HepG2 (cell line): Measurements from ENCODE around the gene COL13A1. TPM values are rescaled to one million over a fixed set of nuclear protein-coding genes. Genes with fewer than 3 reads are reported as not detected.

Source experiments
- ATAC-seq: fragments of 200-7000 bp; cut with Tn5 transposase; 3 replicates; pipeline ENCODE4 v1.9.1; 2020; ENCODE audit warnings: mild to moderate bottlenecking, moderate library complexity
- BruUV-seq: library from RNA; stranded (reverse); fragments of 400-500 nt; replicated peaks from 2 replicates; lab custom pipeline; 2021; lab: Mats Ljungman, UMichigan
- CTCF ChIA-PET: fragments of 300-600 bp; formaldehyde crosslinking; extraction: SDS; loops from one replicate; lab custom pipeline; 2021; ENCODE audit warnings: low total read pairs, inconsistent platforms, low intra/inter-chr PET ratio; lab: Yijun Ruan, JAX
- POLR2A ChIA-PET: fragments of 350-600 bp; sonication (Branson Sonifier 250); formaldehyde crosslinking; loops from one replicate; lab custom pipeline; 2020; ENCODE audit warnings: antibody characterized with exemption, inconsistent platforms; lab: Yijun Ruan, JAX
- DNase-seq: peaks from one replicate; pipeline ENCODE4 v3.0.0-alpha.2; 2015; ENCODE audit warnings: low spot score
- FAIRE-seq: peaks from 3 replicates; lab custom pipeline; 2011; peaks lifted over from hg19 to GRCh38; lab: Jason Lieb, UNC
- H2AFZ ChIP-seq: one replicate; pipeline ENCODE4 v1.6.1; 2011; ENCODE audit warnings: low read length, inconsistent platforms
- H3K27ac ChIP-seq: fragments of 300-600 bp; 3 replicates; pipeline ENCODE4 v1.8.0; 2011; ENCODE audit warnings: mixed run types, mild to moderate bottlenecking, mixed read lengths, low read length, inconsistent platforms; ENCODE audit not compliant: insufficient read depth; ENCODE audit errors: extremely low read length
- H3K27me3 ChIP-seq, 2 experiments: fragments of 200-600 bp in 1 of 2; 2 replicates in 1 of 2; 3 replicates in 1 of 2; pipeline versions ENCODE4 v1.6.0 to v1.8.0; 2011; ENCODE audit warnings: low read length in 2 of 2, mild to moderate bottlenecking in 2 of 2, moderate library complexity in 2 of 2, inconsistent platforms in 1 of 2; ENCODE audit not compliant: insufficient read depth in 2 of 2, control insufficient read depth in 1 of 2
- H3K36me3 ChIP-seq, 2 experiments: fragments of 200-600 bp in 1 of 2; replicated peaks in 1 of 2; 2 replicates in 1 of 2; 3 replicates in 1 of 2; pipeline versions ENCODE4 v1.5.1 to v1.8.0; 2011; ENCODE audit warnings: low read length in 2 of 2, inconsistent platforms in 1 of 2; ENCODE audit not compliant: insufficient read depth in 2 of 2, control insufficient read depth in 1 of 2
- H3K4me1 ChIP-seq: 2 replicates; pipeline ENCODE4 v1.5.1; 2012; ENCODE audit warnings: low read length, inconsistent platforms; ENCODE audit not compliant: insufficient read depth
- H3K4me2 ChIP-seq: 2 replicates; pipeline ENCODE4 v1.6.0; 2011; ENCODE audit warnings: low read depth, low read length, inconsistent platforms
- H3K4me3 ChIP-seq, 3 experiments: fragments of 200-600 bp in 1 of 3; sonication (generic), shearing (Covaris generic) in 1 of 3; replicated peaks in 1 of 3; 2 replicates each; pipeline ENCODE4 v1.5.1; 2011 to 2016; ENCODE audit warnings: low read length in 3 of 3, inconsistent platforms in 2 of 3, low read depth in 2 of 3, mild to moderate bottlenecking in 2 of 3, control low read depth in 1 of 3, mixed read lengths in 1 of 3; ENCODE audit not compliant: insufficient read depth in 1 of 3
- H3K79me2 ChIP-seq: one replicate; pipeline ENCODE4 v1.6.1; 2011; ENCODE audit warnings: low read length, inconsistent platforms; ENCODE audit not compliant: insufficient read depth
- H3K9ac ChIP-seq: 2 replicates; pipeline ENCODE4 v1.6.0; 2011; ENCODE audit warnings: mild to moderate bottlenecking, low read depth, low read length, inconsistent platforms; ENCODE audit not compliant: insufficient read depth
- H3K9me3 ChIP-seq: 2 replicates; pipeline ENCODE4 v1.5.1; 2012; ENCODE audit warnings: mild to moderate bottlenecking, low read length
- H4K20me1 ChIP-seq: 2 replicates; pipeline ENCODE4 v1.6.0; 2011; ENCODE audit warnings: inconsistent platforms, mild to moderate bottlenecking, low read length, moderate library complexity; ENCODE audit not compliant: insufficient read depth
- ARHGAP35 ChIP-seq: sonication (generic); formaldehyde crosslinking; IDR thresholded peaks from 2 replicates; pipeline ENCODE4 v1.9.0; 2022; ENCODE audit warnings: mild to moderate bottlenecking, inconsistent platforms, moderate library complexity, missing genetic modification reagents, borderline replicate concordance
- HIVEP1 ChIP-seq: sonication (generic); formaldehyde crosslinking; IDR thresholded peaks from 2 replicates; pipeline ENCODE4 v1.4.0; 2020; ENCODE audit warnings: mild to moderate bottlenecking, missing genetic modification reagents
- HOXA9 ChIP-seq: sonication (generic); formaldehyde crosslinking; IDR thresholded peaks from 2 replicates; pipeline ENCODE4 v1.8.1; 2022; ENCODE audit warnings: missing genetic modification reagents, mild to moderate bottlenecking, moderate library complexity, borderline replicate concordance
- RARA ChIP-seq: IDR thresholded peaks from 2 replicates; pipeline ENCODE4 v1.6.1; 2016; ENCODE audit warnings: missing genetic modification reagents, missing compliant biosample characterization
- REPIN1 ChIP-seq: sonication (generic); formaldehyde crosslinking; IDR thresholded peaks from 2 replicates; pipeline ENCODE4 v1.8.0; 2022; ENCODE audit warnings: missing genetic modification reagents, low read depth, mild to moderate bottlenecking, borderline replicate concordance
- SETDB1 ChIP-seq: sonication (generic); formaldehyde crosslinking; IDR thresholded peaks from 2 replicates; pipeline ENCODE4 v1.5.1; 2020; ENCODE audit warnings: missing genetic modification reagents, mild to moderate bottlenecking, borderline replicate concordance
- YEATS4 ChIP-seq: sonication (generic); formaldehyde crosslinking; IDR thresholded peaks from 2 replicates; pipeline ENCODE4 v1.4.0; 2020; ENCODE audit warnings: missing genetic modification reagents, borderline replicate concordance
- ZBTB7B ChIP-seq: sonication (generic); formaldehyde crosslinking; IDR thresholded peaks from 2 replicates; pipeline ENCODE4 v1.4.0; 2020; ENCODE audit warnings: missing genetic modification reagents
- ZNF432 ChIP-seq: sonication (generic); formaldehyde crosslinking; IDR thresholded peaks from 2 replicates; pipeline ENCODE4 v1.5.0; 2020; ENCODE audit warnings: missing genetic modification reagents, mild to moderate bottlenecking, borderline replicate concordance
- ZNF44 ChIP-seq: sonication (generic); formaldehyde crosslinking; IDR thresholded peaks from 2 replicates; pipeline ENCODE4 v1.5.1; 2020; ENCODE audit warnings: mild to moderate bottlenecking, missing genetic modification reagents
- ZNF713 ChIP-seq: sonication (generic); formaldehyde crosslinking; IDR thresholded peaks from 2 replicates; pipeline ENCODE4 v1.4.0; 2020; ENCODE audit warnings: mild to moderate bottlenecking, missing genetic modification reagents
- WGBS: methylation state at CpG from one replicate; pipeline ENCODE4 v1.1.6; 2017; ENCODE audit warnings: low lambda C conversion rate; 5-methylcytosine and 5-hydroxymethylcytosine counted together
- in situ Hi-C: cut with HindIII; loops from 2 replicates; pipeline ENCODE4 v1.10.0; 2017; ENCODE audit warnings: low pct_unique_long_range_greater_than_20kb; ENCODE audit not compliant: extremely low pct_ligation_motif_present
- intact Hi-C: fragments of 100-400 bp; cut with micrococcal nuclease; formaldehyde crosslinking; loops from one replicate; pipeline ENCODE4 v1.10.0; 2022; ENCODE audit not compliant: unreplicated experiment
- polyA plus RNA-seq, 8 experiments: library from polyadenylated mRNA; depleted of rRNA in 3 of 8; stranded (reverse) in 7 of 8; unstranded in 1 of 8; fragments of >200 nt; fragmentation: Illumina TruSeq in 4 of 8; extraction: Trizol in 4 of 8; gene quantifications; 2 replicates each; pipeline versions ENCODE4 v1.2.1 to v1.2.3, GENCODE V29; 2011 to 2016; ENCODE audit warnings: low read depth in 4 of 8, missing spikeins in 1 of 8, mixed read lengths in 1 of 8; ENCODE audit not compliant: insufficient read depth in 1 of 8
- total RNA-seq, 5 experiments: library from RNA; depleted of rRNA; stranded (reverse); fragments of >200 nt; fragmentation: Illumina TruSeq; extraction: Trizol; gene quantifications; 2 replicates each; pipeline ENCODE4 v1.2.3, GENCODE V29; 2016; ENCODE audit warnings: low read depth in 1 of 5
- TF ChIP-seq, protein P1 (sequence below): sonication (generic); formaldehyde crosslinking; conservative IDR thresholded peaks from 2 replicates; pipeline ENCODE4 v1.4.0; 2020; ENCODE audit warnings: missing genetic modification reagents
- TF ChIP-seq, protein P2 (sequence below): sonication (generic); formaldehyde crosslinking; IDR thresholded peaks from 2 replicates; pipeline ENCODE4 v1.8.0; 2022; ENCODE audit warnings: mild to moderate bottlenecking, missing genetic modification reagents
- TF ChIP-seq, protein P3 (sequence below): sonication (generic); formaldehyde crosslinking; IDR thresholded peaks from 2 replicates; pipeline ENCODE4 v1.5.0; 2020; ENCODE audit warnings: mild to moderate bottlenecking, low read depth, missing genetic modification reagents, borderline replicate concordance
- TF ChIP-seq, protein P4 (sequence below): sonication (generic); formaldehyde crosslinking; IDR thresholded peaks from 2 replicates; pipeline ENCODE4 v1.8.0; 2022; ENCODE audit warnings: missing genetic modification reagents, low read depth, mild to moderate bottlenecking, borderline replicate concordance

Gene COL13A1
- total and polyA plus RNA-seq, 2 of the 13 experiments (the other 11 are each of a cell fraction or from before 2014, with no cell fraction given): 0.07 TPM; not detected in 1

DNA sequence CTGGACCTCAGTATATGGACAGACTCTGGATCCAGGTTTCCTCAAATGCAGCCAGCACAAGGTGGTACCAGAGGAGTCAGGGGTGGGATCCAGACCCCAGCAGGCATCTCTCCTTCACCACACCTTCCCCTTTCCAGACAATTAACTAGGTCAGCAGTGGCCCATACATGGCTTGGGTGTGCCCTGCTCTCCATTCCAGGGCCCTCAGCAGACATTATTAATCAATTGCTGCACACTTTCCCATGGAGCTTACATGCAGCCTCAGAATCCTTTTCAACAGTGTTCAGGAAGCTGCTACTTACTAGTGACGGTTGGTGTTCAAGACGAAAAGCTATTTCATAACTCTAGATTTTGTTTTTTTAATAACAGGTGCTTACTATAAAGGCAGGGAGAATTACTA, 6.0 kb downstream of the COL13A1 start (continued):
- TF ChIP-seq, protein P1, sequence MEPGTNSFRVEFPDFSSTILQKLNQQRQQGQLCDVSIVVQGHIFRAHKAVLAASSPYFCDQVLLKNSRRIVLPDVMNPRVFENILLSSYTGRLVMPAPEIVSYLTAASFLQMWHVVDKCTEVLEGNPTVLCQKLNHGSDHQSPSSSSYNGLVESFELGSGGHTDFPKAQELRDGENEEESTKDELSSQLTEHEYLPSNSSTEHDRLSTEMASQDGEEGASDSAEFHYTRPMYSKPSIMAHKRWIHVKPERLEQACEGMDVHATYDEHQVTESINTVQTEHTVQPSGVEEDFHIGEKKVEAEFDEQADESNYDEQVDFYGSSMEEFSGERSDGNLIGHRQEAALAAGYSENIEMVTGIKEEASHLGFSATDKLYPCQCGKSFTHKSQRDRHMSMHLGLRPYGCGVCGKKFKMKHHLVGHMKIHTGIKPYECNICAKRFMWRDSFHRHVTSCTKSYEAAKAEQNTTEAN (CRISPR knock-in tag): no peak
- TF ChIP-seq ZNF44: no peak
- no peak for TF ChIP-seq ZNF432 (CRISPR knock-in tag)
- no peak for TF ChIP-seq ARHGAP35
- TF ChIP-seq RARA (CRISPR knock-in tag): no peak
- no peak for TF ChIP-seq HIVEP1

DNA sequence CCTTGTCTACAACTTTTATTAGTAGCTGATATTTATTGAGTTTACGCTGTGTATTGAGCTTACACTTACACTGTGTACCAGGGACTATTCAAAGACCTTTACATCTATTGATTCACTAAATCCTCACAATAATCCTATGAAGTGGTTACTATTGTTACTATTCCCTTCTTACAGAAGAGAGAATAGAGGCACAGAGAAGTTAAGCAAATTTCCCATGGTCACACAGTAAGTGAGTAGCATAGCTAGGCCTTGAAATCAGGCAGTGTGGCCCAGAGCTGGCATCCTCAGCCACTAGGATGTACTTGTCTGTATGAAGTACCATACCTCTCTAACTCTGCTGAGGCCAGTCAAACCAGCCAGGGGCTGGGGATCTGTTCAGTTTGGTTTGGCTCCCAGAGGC, 7.6 kb downstream of the COL13A1 start:
- in situ Hi-C loops (no loop called here), intact Hi-C loops (no loop called here)
- Histone ChIP-seq H3K36me3 (no peaks in the 10 kb centered on the region), H4K20me1 (no peaks in the 10 kb centered on the region), H3K27me3 (peaks cover 3 to 29% of the 10 kb centered on the region in 2 experiments; a peak in 4 of 5 replicates), H3K4me1 (no peaks in the 10 kb centered on the region), H3K4me2 (no peak overlapping the region), H3K79me2 (no peaks in the 10 kb centered on the region), H3K9ac (no peak overlapping the region), H2AFZ (no peak overlapping the region), H3K9me3 (no peaks in the 10 kb centered on the region), H3K27ac (no peak overlapping the region), H3K4me3 (no peak overlapping the region)
- no peak for DNase-seq
- no peak for FAIRE-seq
- ATAC-seq: no peak
- no TSS peak for BruUV-seq
- POLR2A ChIA-PET: no interaction called here
- WGBS: 88% methylated on average over 1 of the region's 1 CpG
- CTCF ChIA-PET: no interaction called here
- TF ChIP-seq, protein P2, sequence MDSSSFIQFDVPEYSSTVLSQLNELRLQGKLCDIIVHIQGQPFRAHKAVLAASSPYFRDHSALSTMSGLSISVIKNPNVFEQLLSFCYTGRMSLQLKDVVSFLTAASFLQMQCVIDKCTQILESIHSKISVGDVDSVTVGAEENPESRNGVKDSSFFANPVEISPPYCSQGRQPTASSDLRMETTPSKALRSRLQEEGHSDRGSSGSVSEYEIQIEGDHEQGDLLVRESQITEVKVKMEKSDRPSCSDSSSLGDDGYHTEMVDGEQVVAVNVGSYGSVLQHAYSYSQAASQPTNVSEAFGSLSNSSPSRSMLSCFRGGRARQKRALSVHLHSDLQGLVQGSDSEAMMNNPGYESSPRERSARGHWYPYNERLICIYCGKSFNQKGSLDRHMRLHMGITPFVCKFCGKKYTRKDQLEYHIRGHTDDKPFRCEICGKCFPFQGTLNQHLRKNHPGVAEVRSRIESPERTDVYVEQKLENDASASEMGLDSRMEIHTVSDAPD (CRISPR knock-in tag): no peak
- TF ChIP-seq HOXA9 (no peak), SETDB1 (CRISPR knock-in tag) (no peak), YEATS4 (CRISPR knock-in tag) (no peak), ZBTB7B (CRISPR knock-in tag) (no peak), REPIN1 (CRISPR knock-in tag) (no peak), ZNF713 (CRISPR knock-in tag) (no peak)
- TF ChIP-seq, protein P3, sequence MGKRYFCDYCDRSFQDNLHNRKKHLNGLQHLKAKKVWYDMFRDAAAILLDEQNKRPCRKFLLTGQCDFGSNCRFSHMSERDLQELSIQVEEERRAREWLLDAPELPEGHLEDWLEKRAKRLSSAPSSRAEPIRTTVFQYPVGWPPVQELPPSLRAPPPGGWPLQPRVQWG (CRISPR knock-in tag): no peak
- TF ChIP-seq, protein P4, sequence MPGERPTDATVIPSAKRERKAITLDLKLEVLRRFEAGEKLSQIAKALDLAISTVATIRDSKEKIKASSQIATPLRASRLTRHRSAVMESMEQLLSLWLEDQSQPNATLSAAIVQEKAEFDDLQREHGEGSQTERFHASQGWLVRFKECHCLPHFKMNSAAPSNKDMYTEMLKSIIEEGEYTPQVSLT (CRISPR knock-in tag): no peak
